Measurements from ENCODE around the gene CYP26C1. TPM values are rescaled to one million over a fixed set of nuclear protein-coding genes. Genes with fewer than 3 reads are reported as not detected.

The CYP26C1 gene
- total and polyA plus RNA-seq, 9 of the 15 experiments (the other 6 are each of a cell fraction or from before 2014, with no cell fraction given): 0.07 to 0.09 (median 0.07) TPM; not detected in 6

DNA sequence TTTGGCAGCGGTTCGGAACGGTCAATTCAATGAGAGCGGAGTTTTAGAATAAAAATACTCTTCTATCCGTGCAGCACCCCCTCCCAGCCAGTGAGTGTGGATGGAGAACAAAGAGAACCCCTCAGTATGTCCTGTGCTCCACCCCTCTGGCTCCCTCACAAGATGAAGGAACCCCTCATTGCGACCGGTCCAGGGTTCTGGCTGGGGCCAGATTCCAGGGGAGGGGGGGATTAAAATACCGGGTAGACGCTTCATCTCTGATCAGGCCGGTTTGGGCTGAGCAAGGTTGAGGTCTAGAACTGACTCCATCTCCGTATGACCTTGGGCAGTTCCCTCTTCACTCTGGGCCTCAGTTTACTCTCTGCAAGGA is 5.9 kb downstream of the CYP26C1 start (continued):
- TF ChIP-seq, protein P1, sequence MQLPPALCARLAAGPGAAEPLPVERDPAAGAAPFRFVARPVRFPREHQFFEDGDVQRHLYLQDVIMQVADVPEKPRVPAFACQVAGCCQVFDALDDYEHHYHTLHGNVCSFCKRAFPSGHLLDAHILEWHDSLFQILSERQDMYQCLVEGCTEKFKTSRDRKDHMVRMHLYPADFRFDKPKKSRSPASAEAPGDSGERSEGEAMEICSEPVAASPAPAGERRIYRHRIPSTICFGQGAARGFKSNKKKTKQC (CRISPR knock-in tag; IDR thresholded peaks at IDR 0.05): no peak
- TF ChIP-seq NR3C1 (CRISPR knock-in tag; IDR thresholded peaks at IDR 0.05): no peak

DNA sequence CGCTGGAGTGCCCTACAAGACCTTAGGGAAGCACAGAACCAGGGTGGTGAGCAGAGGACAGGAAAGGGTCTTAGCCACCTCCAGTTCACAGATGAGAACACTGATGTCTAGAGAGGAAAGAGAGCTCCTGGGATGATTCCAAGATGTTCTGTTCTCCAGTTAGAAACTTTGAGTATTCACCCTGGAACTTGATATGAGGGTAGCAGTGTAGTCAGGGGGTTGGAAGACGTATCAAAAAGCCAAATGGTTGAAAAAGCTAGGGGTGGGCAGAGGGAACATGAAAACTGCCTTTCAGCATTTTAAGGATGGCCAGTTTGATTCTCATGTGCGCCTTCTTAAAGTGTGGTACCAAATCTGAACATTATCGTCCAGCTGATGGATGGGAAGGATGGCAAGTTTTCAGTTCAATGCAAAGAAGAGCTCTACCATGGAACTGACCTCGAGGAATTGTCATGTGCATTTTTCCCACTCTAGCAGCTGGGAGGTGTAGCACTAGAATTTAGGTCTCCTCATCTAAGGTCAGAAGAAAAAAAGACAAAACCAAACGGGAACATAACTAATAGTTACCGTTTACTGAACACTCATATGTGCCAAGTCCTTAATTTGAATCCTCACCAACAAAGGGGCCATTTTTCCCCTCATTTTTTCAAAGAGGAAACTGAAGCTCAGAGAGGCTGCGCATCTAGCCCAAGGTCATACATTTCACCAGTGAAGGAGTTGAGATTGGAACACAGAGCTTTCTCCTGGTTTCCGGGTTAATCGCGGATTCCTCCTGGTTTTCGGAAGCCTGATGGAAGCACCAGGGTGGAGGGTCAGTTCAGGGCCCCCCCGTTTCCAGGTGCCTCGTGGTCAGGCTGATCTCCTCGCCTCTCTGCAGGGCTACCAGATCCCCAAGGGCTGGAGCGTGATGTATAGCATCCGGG is 7.1 kb downstream of the CYP26C1 start:
- CTCF ChIA-PET (ENCODE audit: low intra/inter-chr PET ratio): no interaction called here
- in situ Hi-C loops (cut with MboI): no loop called here
- TF ChIP-seq TSC22D4 (tag; IDR thresholded peaks at IDR 0.05) (no peak), MEIS2 (IDR thresholded peaks at IDR 0.05; ENCODE audit: partially characterized antibody) (no peak), PYGO2 (tag; IDR thresholded peaks at IDR 0.05) (no peak), POLR2G (IDR thresholded peaks at IDR 0.05; ENCODE audit: low read depth, low read length) (no peak), MAFG (tag; conservative IDR thresholded peaks at IDR 0.05) (no peak), POLR2A (conservative IDR thresholded peaks at IDR 0.05) (no peak), ZNF561 (CRISPR knock-in tag; conservative IDR thresholded peaks at IDR 0.05) (no peak), ZEB2 (IDR thresholded peaks at IDR 0.05) (no peak), C11orf30 (IDR thresholded peaks at IDR 0.05; ENCODE audit: low read depth) (no peak), CREM (IDR thresholded peaks at IDR 0.05; ENCODE audit: low read depth) (no peak), HIVEP1 (CRISPR knock-in tag; IDR thresholded peaks at IDR 0.05) (no peak), CHD4 (IDR thresholded peaks at IDR 0.05; ENCODE audit: insufficient read depth, insufficient replicate concordance, low read depth, low read length, poor library complexity, severe bottlenecking) (no peak), PHF21A (IDR thresholded peaks at IDR 0.05; ENCODE audit: borderline replicate concordance, low read depth) (no peak), SREBF2 (CRISPR knock-in tag; IDR thresholded peaks at IDR 0.05) (no peak)
- TF ChIP-seq, protein P2, sequence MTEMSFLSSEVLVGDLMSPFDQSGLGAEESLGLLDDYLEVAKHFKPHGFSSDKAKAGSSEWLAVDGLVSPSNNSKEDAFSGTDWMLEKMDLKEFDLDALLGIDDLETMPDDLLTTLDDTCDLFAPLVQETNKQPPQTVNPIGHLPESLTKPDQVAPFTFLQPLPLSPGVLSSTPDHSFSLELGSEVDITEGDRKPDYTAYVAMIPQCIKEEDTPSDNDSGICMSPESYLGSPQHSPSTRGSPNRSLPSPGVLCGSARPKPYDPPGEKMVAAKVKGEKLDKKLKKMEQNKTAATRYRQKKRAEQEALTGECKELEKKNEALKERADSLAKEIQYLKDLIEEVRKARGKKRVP (CRISPR knock-in tag; IDR thresholded peaks at IDR 0.05): no peak
- TF ChIP-seq, protein P3, sequence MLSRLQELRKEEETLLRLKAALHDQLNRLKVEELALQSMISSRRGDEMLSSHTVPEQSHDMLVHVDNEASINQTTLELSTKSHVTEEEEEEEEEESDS (CRISPR knock-in tag; IDR thresholded peaks at IDR 0.05): no peak
- TF ChIP-seq, protein P4, sequence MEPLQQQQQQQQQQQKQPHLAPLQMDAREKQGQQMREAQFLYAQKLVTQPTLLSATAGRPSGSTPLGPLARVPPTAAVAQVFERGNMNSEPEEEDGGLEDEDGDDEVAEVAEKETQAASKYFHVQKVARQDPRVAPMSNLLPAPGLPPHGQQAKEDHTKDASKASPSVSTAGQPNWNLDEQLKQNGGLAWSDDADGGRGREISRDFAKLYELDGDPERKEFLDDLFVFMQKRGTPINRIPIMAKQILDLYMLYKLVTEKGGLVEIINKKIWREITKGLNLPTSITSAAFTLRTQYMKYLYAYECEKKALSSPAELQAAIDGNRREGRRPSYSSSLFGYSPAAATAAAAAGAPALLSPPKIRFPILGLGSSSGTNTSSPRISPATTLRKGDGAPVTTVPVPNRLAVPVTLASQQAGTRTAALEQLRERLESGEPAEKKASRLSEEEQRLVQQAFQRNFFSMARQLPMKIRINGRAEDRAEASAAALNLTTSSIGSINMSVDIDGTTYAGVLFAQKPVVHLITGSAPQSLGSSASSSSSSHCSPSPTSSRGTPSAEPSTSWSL (CRISPR knock-in tag; IDR thresholded peaks at IDR 0.05; ENCODE audit: borderline replicate concordance): no peak

More for the DNA sequence above, 7.1 kb downstream of the CYP26C1 start:
- Histone ChIP-seq H4K20me1 (replicated peaks; ENCODE audit: control insufficient read depth, insufficient read depth, low read length) (no peaks in the 10 kb centered on the region), H3K9me1 (ENCODE audit: control insufficient read depth, insufficient read depth, low read length) (no peaks in the 10 kb centered on the region), H3K27me3 (ENCODE audit: control insufficient read depth in 2 of 2, insufficient read depth in 2 of 2, low read length in 2 of 2) (no peaks in the 10 kb centered on the region), H3K27ac (ENCODE audit: extremely low read depth, low read depth, low read length) (no peak overlapping the region), H2AFZ (ENCODE audit: low read depth, low read length) (no peak overlapping the region), H3K9ac (ENCODE audit: insufficient read depth in 1 of 2, low read depth in 2 of 2, low read length in 2 of 2) (no peak overlapping the region), H3K36me3 (ENCODE audit: control insufficient read depth, insufficient read depth, low read length) (0 out of 3 replicates have a peak, but pooled peaks cover 3% of the 10 kb centered on the region), H3K9me3 (replicated peaks; ENCODE audit: control insufficient read depth, insufficient read depth, low read depth, low read length) (no peaks in the 10 kb centered on the region), H3K4me2 (ENCODE audit: insufficient read depth, low read length) (no peak overlapping the region), H3K4me1 (replicated peaks in 1 of 2; ENCODE audit: control insufficient read depth in 2 of 2, insufficient read depth in 2 of 2, low read length in 2 of 2) (peaks cover 19 to 40% of the 10 kb centered on the region in 2 experiments; a peak in 4 of 5 replicates), H3K79me2 (ENCODE audit: control insufficient read depth, insufficient read depth, low read length) (no peaks in the 10 kb centered on the region), H3K4me3 (no peak overlapping the region)
- no TSS peak for BruUV-seq (replicated peaks)
- DNase-seq (ENCODE audit: extremely low read depth in 1 of 4, low spot score in 3 of 4) (no peak), FAIRE-seq (no peak), ATAC-seq (no peak)
- 93% methylated on average over 11 of the region's 17 CpGs for WGBS (ENCODE audit: insufficient coverage, low coverage, missing lambda C conversion rate)
- POLR2A ChIA-PET: no interaction called here
- intact Hi-C loops (cut with micrococcal nuclease): no loop called here

All from K562 (cell line).